Mesenteric fat pad (tissue), 1 donor: ENCODE results near the gene ZNF277. TPM values are rescaled to one million over a fixed set of nuclear protein-coding genes. Genes with fewer than 3 reads are reported as not detected.

ENCODE experiments used
- DNase-seq: peaks from one replicate; pipeline ENCODE4 v3.0.0-alpha.2; 2020; ENCODE audit warnings: low spot score
- total RNA-seq: library from RNA; stranded (reverse); fragmentation: NEBNext Ultra II Directional; extraction: Animal tissue kit (Norgen Biotek cat#: 25700); gene quantifications from one replicate; pipeline ENCODE4 v1.2.1, GENCODE V29; 2021
- donor health status: DM: yes; HTN: yes; CAD: no.

ZNF277 gene
- total RNA-seq, 1 donor from 2014 or later: 10.6 TPM

- no peak for DNase-seq
Measured at GRCh38 chr7:112338786-112339185, 132.3 kb downstream of the ZNF277 start.

DNA sequence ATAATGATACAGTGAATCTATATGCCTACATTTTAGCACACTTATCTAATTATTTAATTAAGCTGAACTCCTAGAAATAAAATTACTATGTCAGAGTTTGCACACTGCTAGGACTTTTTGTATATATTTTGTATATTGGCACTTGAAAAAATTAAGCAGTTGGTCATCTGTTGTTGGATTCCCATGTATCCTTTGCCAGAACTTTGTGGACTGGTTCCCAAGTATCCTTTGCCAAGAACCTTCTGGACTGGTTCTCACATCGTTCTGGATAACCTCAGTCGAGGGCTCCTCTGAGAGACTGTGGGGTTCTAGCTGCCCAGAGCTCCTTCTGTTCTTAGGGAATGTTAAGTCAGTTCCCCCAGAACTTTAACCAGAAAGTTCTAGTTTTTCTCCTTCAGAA lies 135.0 kb downstream of the ZNF277 start:
- no peak for DNase-seq

DNA sequence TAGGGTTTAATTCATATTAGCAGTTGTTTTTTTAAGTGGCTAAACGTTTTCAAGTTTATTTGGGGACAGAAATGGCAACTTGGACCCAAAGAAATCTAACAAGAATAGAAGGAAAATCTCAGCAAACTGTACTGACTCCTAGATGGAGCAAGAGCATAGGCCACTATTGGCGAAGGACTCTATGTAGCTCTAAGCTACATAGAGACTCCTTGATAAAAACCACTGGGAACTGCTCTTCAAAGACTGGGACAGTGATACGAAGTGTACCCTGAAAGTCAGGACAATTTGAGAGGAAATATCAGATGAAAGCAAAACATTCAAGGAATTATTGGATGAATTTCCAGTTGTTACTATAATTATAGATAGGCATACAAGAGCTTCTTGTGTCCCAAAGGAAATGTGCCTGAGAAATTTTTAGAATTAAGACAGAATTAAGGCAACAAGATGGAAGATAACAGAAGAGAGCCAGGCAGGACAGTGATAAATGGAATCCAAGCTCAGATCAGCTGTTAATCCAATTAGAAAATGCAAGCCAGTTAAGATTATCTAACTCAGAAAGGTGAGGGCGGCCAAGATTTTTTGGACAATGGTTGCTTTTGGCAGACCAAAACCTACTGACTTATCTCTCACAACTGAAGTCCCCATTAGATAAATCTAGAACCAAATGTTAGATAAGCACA lies 140.0 kb downstream of the ZNF277 start:
- no peak for DNase-seq

DNA sequence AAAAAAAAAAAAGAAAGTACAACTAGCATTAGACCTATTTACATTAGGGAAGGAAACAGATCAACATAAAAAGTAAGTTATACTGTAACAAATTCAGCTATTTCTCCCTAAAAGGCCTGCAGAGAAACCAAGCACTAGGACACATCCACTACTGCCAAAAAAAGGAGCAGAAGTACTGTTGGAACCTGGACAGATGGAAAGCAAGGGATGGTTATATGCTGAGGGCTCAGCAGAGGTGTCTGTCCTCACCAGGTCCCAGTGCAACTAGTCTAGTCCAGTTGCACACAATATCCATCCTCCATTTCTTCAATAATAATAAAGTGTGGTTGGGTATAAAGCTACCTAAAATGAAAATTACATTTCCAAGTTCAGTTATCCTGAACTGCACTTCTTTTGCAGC lies 140.6 kb downstream of the ZNF277 start:
- no peak for DNase-seq

GRCh38 chr7:112350585-112350984 lies 144.1 kb downstream of the ZNF277 start:
- no peak for DNase-seq

DNA sequence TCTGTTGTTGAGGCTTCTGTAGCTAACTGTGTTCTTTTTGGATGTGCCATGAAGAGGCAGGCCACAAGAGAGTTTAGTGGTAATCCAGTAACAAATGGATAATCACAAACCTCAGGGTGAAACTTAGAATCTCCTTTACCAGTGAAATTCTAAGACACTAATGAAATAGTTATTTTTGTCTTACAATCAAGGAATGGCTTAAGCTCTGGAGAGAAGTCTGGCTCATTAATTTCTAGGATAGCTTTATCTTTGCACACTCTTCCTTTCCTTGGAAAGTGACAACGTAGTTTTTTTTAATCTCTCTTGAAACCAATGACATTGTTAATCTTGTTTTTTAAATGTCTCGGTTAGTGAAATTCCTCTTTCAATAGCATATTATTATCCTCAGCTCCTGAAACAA lies 150.1 kb downstream of the ZNF277 start:
- no peak for DNase-seq

DNA sequence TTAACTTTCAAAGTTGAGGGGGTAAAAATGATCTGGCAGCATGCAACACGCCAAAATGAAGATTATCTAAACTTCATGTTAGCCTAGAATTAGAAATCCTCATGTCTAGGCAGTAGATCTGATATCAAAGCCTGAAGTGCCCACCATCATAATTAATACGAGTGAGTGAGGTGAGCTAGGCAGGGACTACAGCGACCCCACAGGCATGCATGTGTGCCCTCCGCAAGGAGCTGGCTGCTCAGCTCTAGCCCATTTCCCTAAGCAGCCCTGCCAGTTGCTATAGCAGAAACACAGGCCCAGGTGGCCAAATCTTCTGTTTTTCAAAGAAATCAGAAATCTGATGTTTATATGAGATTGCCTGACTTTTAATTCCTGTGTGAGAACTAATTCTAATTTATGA lies 150.6 kb downstream of the ZNF277 start:
- DNase-seq: no peak

GRCh38 chr7:112358513-112358912 lies 152.0 kb downstream of the ZNF277 start:
- no peak for DNase-seq

- DNase-seq: no peak
Measured at GRCh38 chr7:112359086-112359485, 152.6 kb downstream of the ZNF277 start.

- DNase-seq: no peak
Measured at GRCh38 chr7:112360681-112361080, 154.2 kb downstream of the ZNF277 start.

DNA sequence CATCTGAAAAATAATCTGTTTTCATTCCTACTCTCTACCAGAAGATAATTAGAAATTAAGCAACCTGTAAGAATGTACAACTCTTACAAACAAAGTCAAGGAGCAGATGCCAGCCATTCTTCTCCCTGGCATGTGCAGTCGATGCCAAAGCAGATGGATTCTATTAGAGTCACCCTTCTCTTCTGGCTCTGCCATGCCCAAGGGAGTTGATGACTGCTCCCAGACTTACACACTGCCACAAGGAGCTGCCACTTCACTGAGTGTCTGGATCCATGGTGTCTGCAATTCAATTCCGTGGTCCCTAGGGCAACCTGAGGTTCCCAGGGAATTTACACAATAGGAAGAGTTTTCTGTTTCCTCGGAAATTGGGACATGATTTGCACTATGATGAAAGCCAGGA lies 154.7 kb downstream of the ZNF277 start:
- no peak for DNase-seq

- DNase-seq: no peak
Measured at GRCh38 chr7:112362053-112362650, 155.7 kb downstream of the ZNF277 start.

DNA sequence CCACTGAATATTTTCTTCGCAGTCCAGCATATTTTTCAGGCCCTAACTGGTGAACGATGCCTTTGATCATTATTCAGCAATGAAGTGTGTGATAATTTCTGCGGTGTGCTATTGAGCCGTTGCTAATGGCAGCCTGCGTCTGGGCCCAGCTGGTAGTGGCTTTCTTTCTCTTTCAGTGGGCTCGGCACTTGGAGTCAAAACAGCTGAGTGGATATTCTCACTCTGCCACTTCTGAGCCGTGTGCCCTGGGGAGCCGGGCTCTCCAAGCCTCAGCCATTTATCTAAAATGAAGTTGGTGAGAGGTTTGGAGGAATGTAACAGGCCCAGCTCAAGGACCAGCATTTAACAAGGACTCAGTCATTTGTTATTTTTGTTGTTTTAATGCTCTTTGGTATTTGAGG lies 156.2 kb downstream of the ZNF277 start:
- no peak for DNase-seq

DNA sequence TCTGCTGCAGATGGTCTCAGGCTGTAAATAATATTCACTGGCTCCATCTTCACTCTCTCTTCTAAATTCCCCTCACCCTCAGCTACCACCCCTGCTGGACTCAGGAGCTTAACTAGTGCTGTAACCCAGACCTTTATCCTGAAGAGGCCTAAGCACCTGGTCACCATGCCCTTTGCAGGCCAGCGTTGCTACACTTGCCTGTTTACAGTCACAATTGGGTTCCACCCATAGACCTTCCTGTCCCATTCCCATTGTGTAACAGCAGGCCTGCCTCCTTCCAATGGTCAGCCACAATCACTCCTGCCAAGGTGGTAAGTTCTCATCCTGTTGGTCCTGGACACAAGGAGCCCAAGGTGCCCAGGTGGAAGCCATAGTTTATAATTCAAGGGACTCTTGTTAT lies 157.9 kb downstream of the ZNF277 start:
- DNase-seq: no peak

DNA sequence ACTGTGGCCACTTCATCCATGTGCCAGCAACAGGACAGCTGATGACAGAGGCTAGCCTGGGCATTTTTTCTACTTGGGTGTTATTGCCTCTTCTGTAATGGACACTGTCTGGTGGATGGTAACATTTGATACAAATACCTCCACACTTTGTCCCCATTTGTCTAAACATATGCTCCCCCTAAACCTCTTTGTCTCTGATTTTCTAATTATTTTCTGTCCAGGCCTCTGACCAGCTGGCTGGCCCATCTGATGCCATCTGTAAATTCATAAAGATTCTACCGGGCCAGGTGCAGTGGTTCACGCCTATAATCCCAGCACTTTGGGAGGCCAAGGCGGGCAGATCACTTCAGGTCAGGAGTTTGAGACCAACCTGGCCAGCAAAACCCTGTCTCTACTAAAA lies 159.1 kb downstream of the ZNF277 start:
- DNase-seq: no peak

GRCh38 chr7:112366886-112367285 lies 160.4 kb downstream of the ZNF277 start:
- no peak for DNase-seq

- DNase-seq: no peak
Measured at GRCh38 chr7:112370436-112370835, 163.9 kb downstream of the ZNF277 start.

DNA sequence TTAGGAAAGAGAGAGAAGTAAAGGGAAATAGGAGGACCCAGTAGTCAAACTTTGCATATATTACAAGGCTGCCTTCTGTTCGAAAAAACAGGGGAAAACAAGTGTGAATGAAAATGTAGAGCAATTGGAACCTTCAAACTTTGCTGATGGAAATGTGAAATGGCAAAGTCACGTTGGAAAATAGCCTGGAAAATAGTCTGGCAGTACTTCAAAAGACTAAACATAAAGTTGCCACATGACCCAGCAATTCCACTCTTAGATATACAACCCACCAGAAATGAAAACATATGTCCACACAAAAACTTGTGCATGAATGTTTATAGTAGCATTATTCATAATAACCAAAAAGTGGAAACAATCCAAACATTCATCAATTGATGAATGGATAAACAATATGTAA lies 165.2 kb downstream of the ZNF277 start:
- no peak for DNase-seq

GRCh38 chr7:112372101-112372500 lies 165.6 kb downstream of the ZNF277 start:
- no peak for DNase-seq

- DNase-seq: no peak
Measured at GRCh38 chr7:112377593-112377992, 171.1 kb downstream of the ZNF277 start.

- no peak for DNase-seq
Measured at GRCh38 chr7:112381311-112382091, 175.0 kb downstream of the ZNF277 start.

GRCh38 chr7:112383671-112384417 lies 177.3 kb downstream of the ZNF277 start:
- no peak for DNase-seq
